HG03460 (cell line): Measurements from ENCODE around the gene SOX6.
"Not testable (repeated sequence)": the region's sequence is repeated elsewhere in the genome, so short reads cannot be mapped to it uniquely, and the experiment has no call there.

Experiments
- ATAC-seq: cut with Tn5 transposase; IDR thresholded peaks from one replicate; pipeline ENCODE4 v1.9.1; 2021; ENCODE audit not compliant: unreplicated experiment

Gene SOX6

GRCh38 chr11:16059332-16059731, 297.0 kb downstream of the SOX6 start:
- ATAC-seq, result no peak

- no peak for ATAC-seq
These were observed 297.7 kb downstream of the SOX6 start for GRCh38 chr11:16058671-16059070.

GRCh38 chr11:16052750-16053149, 303.6 kb downstream of the SOX6 start:
- no peak for ATAC-seq

- no peak for ATAC-seq
These were observed 306.7 kb downstream of the SOX6 start for GRCh38 chr11:16049611-16050010.

- ATAC-seq, result no peak
These were observed 309.3 kb downstream of the SOX6 start for GRCh38 chr11:16047073-16047472.

GRCh38 chr11:16043617-16044016, 312.7 kb downstream of the SOX6 start:
- no peak for ATAC-seq

GRCh38 chr11:16041207-16041606, 315.1 kb downstream of the SOX6 start:
- ATAC-seq, result no peak

GRCh38 chr11:16040151-16040550, 316.2 kb downstream of the SOX6 start:
- ATAC-seq, result no peak

- no peak for ATAC-seq
These were observed 319.2 kb downstream of the SOX6 start for GRCh38 chr11:16037179-16037578.

GRCh38 chr11:16036218-16036617, 320.1 kb downstream of the SOX6 start:
- no peak for ATAC-seq

GRCh38 chr11:16034074-16034473, 322.3 kb downstream of the SOX6 start:
- no peak for ATAC-seq

- ATAC-seq, result no peak
These were observed 323.4 kb downstream of the SOX6 start for GRCh38 chr11:16032974-16033373.

GRCh38 chr11:16031210-16031609, 325.1 kb downstream of the SOX6 start:
- no peak for ATAC-seq

GRCh38 chr11:16030664-16031063, 325.7 kb downstream of the SOX6 start:
- ATAC-seq, result no peak

- ATAC-seq, result not testable (repeated sequence)
These were observed 327.2 kb downstream of the SOX6 start for GRCh38 chr11:16029151-16029550.

- no peak for ATAC-seq
These were observed 327.9 kb downstream of the SOX6 start for GRCh38 chr11:16028419-16028818.

- ATAC-seq, result no peak
These were observed 328.7 kb downstream of the SOX6 start for GRCh38 chr11:16027621-16028020.

GRCh38 chr11:16026849-16027248, 329.5 kb downstream of the SOX6 start:
- ATAC-seq, result no peak

- ATAC-seq, result no peak
These were observed 337.4 kb downstream of the SOX6 start for GRCh38 chr11:16018931-16019330.

- no peak for ATAC-seq
These were observed 339.9 kb downstream of the SOX6 start for GRCh38 chr11:16016468-16016829.

- ATAC-seq, result no peak
These were observed 340.4 kb downstream of the SOX6 start for GRCh38 chr11:16015741-16016467.

- no peak for ATAC-seq
These were observed 342.6 kb downstream of the SOX6 start for GRCh38 chr11:16013649-16014275.

- no peak for ATAC-seq
These were observed 343.1 kb downstream of the SOX6 start for GRCh38 chr11:16013242-16013641.
